ENCODE measurements around the gene PROCA1. TPM values are rescaled to one million over a fixed set of nuclear protein-coding genes. Genes with fewer than 3 reads are reported as not detected.

The PROCA1 gene
- total and polyA plus RNA-seq, 5 donors from 2014 or later: 0.37 to 5.3 (median 0.65) TPM; not detected in 1

DNA sequence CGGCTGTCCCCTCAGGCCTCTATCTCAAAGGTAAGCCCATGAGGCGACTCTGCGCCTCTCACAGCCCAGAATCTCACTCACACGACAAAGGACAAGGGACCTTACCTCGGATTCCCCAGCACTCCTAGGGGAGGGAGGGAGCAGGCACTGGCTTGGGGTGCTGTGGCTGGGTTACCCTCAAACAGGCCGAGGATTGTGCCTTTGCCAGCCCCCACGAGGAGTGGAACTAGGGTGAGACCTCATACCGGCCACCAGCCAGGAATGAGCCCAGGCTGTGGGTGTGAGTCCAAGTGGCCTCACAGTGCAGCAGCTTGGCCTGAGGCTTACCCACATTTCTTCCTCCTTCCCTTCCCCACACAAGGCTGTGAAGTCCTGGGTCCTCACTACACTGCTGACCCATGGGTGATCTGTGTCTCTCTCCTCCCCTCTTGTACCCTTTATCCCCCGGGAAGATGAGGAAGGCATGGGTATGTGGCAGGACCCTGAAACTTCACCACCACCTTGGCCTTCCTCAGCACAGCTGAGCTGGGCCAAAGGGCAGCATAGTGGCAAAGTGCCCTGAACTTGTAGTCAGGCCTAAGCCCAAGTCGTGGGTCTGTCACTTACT is 5.9 kb downstream of the PROCA1 start:
- H3K36me3 ChIP-seq (ENCODE audit: control insufficient read depth, insufficient read depth, low read length): peaks cover 23% of the 10 kb centered on the region
- H3K9me3 ChIP-seq (ENCODE audit: control insufficient read depth in 2 of 2, low read length in 2 of 2): no peaks in the 10 kb centered on the region
- Mint-ChIP-seq H3K27ac (no peak overlapping the region), H3K27me3 (no peaks in the 10 kb centered on the region), H3K4me1 (peaks cover 0 to 11% (median 4%) of the 10 kb centered on the region in 4 donors), H3K36me3 (peaks cover 20% of the 10 kb centered on the region), H3K9me3 (peaks cover 0 to 2% (median 0%) of the 10 kb centered on the region in 7 donors), H3K4me3 (no peak overlapping the region)
- no peak for ATAC-seq (ENCODE audit: low read depth in 2 of 2)
- no peak for DNase-seq
- H3K4me3 ChIP-seq (ENCODE audit: low read depth, low read length): no peak overlapping the region
- no peak overlapping the region for H3K27ac ChIP-seq (ENCODE audit: insufficient read depth, low read length, poor library complexity, severe bottlenecking)
- H3K4me1 ChIP-seq (ENCODE audit: control insufficient read depth, insufficient read depth, low read length, poor library complexity, severe bottlenecking): peaks cover 4% of the 10 kb centered on the region
- H3K27me3 ChIP-seq (ENCODE audit: control insufficient read depth, insufficient read depth, low read length): no peaks in the 10 kb centered on the region

DNA sequence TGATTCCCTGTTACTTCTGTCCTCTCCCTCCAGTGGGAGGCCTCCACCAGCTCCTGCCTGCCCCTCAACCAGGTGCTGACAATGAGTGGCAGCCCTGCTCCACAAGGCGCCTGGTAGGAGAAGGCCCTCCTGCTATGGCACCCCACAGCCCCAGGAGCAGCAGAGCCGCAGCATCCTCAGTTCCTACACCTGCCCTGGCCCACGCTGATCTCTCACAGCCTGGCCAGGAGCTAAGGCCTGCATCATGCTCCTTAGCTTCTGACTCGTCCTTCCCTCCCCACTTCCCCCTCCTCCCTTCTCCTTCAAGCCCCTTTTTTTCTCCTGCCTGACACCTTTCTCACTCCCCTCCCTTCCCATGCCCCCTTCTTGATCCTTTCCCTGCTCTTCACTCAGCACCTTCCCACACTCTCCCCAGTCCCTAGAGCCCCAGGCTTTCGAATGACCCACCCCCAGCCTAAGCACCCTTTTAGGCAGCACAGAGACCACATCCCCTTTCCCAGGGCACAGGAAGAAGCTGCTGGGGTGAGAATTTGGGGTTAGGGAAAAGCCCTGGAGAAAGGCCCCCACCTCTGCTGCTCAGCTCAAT is 6.5 kb downstream of the PROCA1 start:
- Histone ChIP-seq H3K4me3 (ENCODE audit: low read depth, low read length) (no peak overlapping the region), H3K36me3 (ENCODE audit: control insufficient read depth, insufficient read depth, low read length) (peaks cover 30% of the 10 kb centered on the region), H3K27ac (ENCODE audit: insufficient read depth, low read length, poor library complexity, severe bottlenecking) (no peak overlapping the region), H3K9me3 (ENCODE audit: control insufficient read depth in 2 of 2, low read length in 2 of 2) (no peaks in the 10 kb centered on the region), H3K27me3 (ENCODE audit: control insufficient read depth, insufficient read depth, low read length) (no peaks in the 10 kb centered on the region), H3K4me1 (ENCODE audit: control insufficient read depth, insufficient read depth, low read length, poor library complexity, severe bottlenecking) (no peaks in the 10 kb centered on the region)
- Mint-ChIP-seq H3K9me3 (peaks cover 0 to 2% (median 0%) of the 10 kb centered on the region in 7 donors), H3K4me3 (no peak overlapping the region), H3K27me3 (no peaks in the 10 kb centered on the region), H3K36me3 (peaks cover 22% of the 10 kb centered on the region), H3K27ac (peak overlapping the region in 1 of 3 donors; percentile 80), H3K4me1 (peaks cover 0 to 7% (median 3%) of the 10 kb centered on the region in 4 donors)
- ATAC-seq (ENCODE audit: low read depth in 2 of 2) (no peak), DNase-seq (no peak)

DNA sequence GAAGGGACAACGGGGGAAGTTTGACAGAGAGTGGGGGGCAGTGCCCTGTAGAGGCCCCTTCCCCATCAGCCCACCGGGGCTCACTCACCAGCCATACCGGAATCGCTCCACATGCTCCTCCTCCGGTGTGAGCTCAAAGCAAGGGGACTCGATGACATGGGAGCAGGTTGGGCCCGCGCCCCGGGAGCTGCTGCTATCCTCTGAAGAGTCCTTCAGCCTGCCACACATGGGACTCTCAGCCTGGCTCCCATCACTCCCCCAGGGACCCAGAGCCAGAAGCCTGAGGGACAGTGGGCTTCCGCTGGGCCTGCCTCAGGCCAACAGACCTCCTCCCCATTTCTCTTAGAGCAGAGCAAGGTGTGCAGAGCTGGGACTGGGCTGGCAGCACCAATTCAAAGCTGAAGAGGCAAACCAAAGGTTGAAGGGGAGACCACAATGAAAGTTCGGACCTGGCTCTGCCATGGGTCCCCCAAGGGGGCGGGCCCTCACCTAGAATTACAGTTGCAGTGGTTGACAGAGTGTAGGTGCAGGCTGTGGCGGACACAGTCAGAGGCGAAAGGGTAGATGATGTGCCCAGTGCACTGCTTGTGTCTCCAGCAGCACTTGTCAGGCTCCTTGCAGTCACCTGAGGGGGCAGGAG is 7.3 kb downstream of the PROCA1 start:
- Histone ChIP-seq H3K27ac (ENCODE audit: insufficient read depth, low read length, poor library complexity, severe bottlenecking) (no peak overlapping the region), H3K4me1 (ENCODE audit: control insufficient read depth, insufficient read depth, low read length, poor library complexity, severe bottlenecking) (no peaks in the 10 kb centered on the region), H3K9me3 (ENCODE audit: control insufficient read depth in 2 of 2, low read length in 2 of 2) (no peaks in the 10 kb centered on the region), H3K4me3 (ENCODE audit: low read depth, low read length) (no peak overlapping the region), H3K27me3 (ENCODE audit: control insufficient read depth, insufficient read depth, low read length) (no peaks in the 10 kb centered on the region), H3K36me3 (ENCODE audit: control insufficient read depth, insufficient read depth, low read length) (peaks cover 38% of the 10 kb centered on the region)
- Mint-ChIP-seq H3K4me3 (no peak overlapping the region), H3K9me3 (peaks cover 0 to 2% (median 0%) of the 10 kb centered on the region in 7 donors), H3K27me3 (no peaks in the 10 kb centered on the region), H3K27ac (peak overlapping the region in 2 of 3 donors; percentile 45 to 65), H3K4me1 (peaks cover 0 to 7% (median 3%) of the 10 kb centered on the region in 4 donors), H3K36me3 (peaks cover 22% of the 10 kb centered on the region)
- DNase-seq (no peak), ATAC-seq (ENCODE audit: low read depth in 2 of 2) (peak in 1 of 2 donors; percentile 23)

DNA sequence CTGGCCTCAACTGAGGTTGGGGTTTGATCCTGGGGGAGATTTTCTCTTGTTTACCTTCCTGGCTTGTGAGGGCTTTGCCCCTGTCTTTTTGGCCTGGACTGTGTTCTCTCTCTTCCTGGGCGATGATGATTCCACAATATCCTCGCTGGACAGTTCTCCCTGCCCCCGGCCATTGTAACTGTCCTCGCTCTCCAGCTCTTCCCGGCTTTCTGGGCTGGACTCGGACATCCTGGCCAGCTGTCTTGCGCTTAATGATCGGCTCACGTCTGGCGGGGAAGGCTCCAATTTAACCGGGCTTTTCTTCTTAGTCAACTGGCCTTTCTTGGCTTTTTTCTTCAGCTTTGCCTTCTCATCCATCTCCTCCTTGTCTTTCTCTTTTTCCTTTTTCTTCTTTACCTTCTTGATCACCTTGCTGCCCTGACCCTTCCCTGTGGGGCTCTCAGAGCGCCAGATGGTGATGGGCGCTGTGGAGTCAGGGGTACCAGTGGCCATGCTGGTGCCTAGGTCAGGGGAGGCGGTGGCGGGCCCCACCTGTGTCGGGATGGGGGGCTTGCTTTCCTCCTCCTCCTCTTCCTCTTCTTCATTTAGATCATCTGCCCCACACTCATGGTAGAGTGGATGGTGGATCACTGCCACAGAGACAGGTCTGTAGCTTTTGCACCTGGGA is 8.0 kb downstream of the PROCA1 start:
- H3K36me3 Mint-ChIP-seq: peaks cover 26% of the 10 kb centered on the region
- no peak for DNase-seq
- peaks cover 44% of the 10 kb centered on the region for H3K36me3 ChIP-seq (ENCODE audit: control insufficient read depth, insufficient read depth, low read length)
- H3K9me3 Mint-ChIP-seq: peaks cover 0 to 2% (median 0%) of the 10 kb centered on the region in 7 donors
- no peaks in the 10 kb centered on the region for H3K27me3 ChIP-seq (ENCODE audit: control insufficient read depth, insufficient read depth, low read length)
- peak overlapping the region in 2 of 3 donors; percentile 15 to 65 for H3K27ac Mint-ChIP-seq
- H3K27me3 Mint-ChIP-seq: no peaks in the 10 kb centered on the region
- ATAC-seq (ENCODE audit: low read depth in 2 of 2): no peak
- H3K4me3 Mint-ChIP-seq: no peak overlapping the region
- no peaks in the 10 kb centered on the region for H3K9me3 ChIP-seq (ENCODE audit: control insufficient read depth in 2 of 2, low read length in 2 of 2)
- H3K4me1 Mint-ChIP-seq: peaks cover 0 to 7% (median 3%) of the 10 kb centered on the region in 4 donors
- H3K4me3 ChIP-seq (ENCODE audit: low read depth, low read length): no peak overlapping the region
- no peaks in the 10 kb centered on the region for H3K4me1 ChIP-seq (ENCODE audit: control insufficient read depth, insufficient read depth, low read length, poor library complexity, severe bottlenecking)
- H3K27ac ChIP-seq (ENCODE audit: insufficient read depth, low read length, poor library complexity, severe bottlenecking): no peak overlapping the region

DNA sequence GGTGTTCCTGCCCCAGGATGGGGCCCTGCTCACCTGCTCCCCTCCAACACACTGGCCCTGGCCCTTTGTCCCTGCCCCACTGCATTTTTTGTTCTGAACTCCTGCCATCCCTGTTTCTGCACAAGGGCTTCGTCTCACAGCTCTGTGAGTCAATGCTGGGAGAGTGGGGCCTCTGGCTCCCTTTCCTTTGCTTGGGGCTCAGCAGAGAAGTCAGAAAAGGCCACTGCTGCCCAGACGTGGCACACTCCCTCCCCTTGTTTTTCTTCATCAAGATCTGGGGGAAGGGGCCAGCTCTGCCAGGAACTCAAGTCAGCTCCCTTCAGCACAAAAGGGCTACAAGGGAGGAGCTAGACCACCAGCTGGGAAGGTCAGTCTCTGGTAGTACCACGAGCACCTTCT is 8.9 kb downstream of the PROCA1 start:
- Mint-ChIP-seq H3K36me3 (peaks cover 32% of the 10 kb centered on the region), H3K4me1 (peaks cover 0 to 7% (median 2%) of the 10 kb centered on the region in 4 donors), H3K4me3 (no peak overlapping the region)

DNA sequence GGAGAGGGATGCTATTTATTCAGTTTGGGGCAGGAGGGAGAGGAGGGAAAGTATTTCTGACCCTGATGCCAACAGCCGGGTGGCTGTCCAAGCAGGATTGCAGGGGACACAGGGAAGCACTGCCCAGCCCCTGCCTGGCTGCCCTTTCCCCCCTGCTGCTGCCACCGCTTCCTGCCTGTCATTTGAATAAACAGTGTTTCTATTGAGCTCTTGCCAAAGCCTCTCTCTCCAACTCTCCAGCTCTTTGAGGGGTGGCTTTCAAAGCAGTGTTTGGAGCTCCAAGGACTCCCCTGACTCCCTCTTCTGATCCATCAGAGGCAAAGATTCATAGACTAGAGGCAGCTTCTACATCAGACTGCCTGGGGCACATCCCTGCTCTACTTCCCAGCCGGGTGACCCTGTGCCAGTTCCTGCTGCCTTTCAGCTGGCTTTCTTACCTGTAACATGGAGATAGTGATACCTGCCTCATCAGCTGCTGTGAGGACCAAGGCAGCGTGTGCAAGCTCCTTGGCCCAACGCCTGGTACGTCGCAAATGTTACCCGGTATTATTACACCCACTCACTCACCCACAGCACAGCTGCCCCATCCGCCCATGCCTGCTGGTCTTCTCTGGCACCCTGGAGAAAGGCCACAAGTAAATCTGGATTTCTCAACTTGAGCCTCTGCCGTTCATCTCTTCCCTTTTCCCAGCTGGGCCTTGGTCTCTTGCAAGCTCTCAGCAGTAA is 9.5 kb downstream of the PROCA1 start:
- Mint-ChIP-seq H3K9me3 (peaks cover 0 to 2% (median 0%) of the 10 kb centered on the region in 7 donors), H3K4me3 (no peak overlapping the region), H3K4me1 (peaks cover 0 to 3% (median under 1%) of the 10 kb centered on the region in 4 donors), H3K36me3 (peaks cover 36% of the 10 kb centered on the region), H3K27me3 (no peaks in the 10 kb centered on the region), H3K27ac (peak overlapping the region in 2 of 3 donors; percentile 36 to 87)
- H3K9me3 ChIP-seq (ENCODE audit: control insufficient read depth in 2 of 2, low read length in 2 of 2): no peaks in the 10 kb centered on the region
- no peaks in the 10 kb centered on the region for H3K27me3 ChIP-seq (ENCODE audit: control insufficient read depth, insufficient read depth, low read length)
- DNase-seq (no peak), ATAC-seq (ENCODE audit: low read depth in 2 of 2) (no peak)
- H3K27ac ChIP-seq (ENCODE audit: insufficient read depth, low read length, poor library complexity, severe bottlenecking): no peak overlapping the region
- peaks cover 59% of the 10 kb centered on the region for H3K36me3 ChIP-seq (ENCODE audit: control insufficient read depth, insufficient read depth, low read length)
- no peak overlapping the region for H3K4me3 ChIP-seq (ENCODE audit: low read depth, low read length)
- no peaks in the 10 kb centered on the region for H3K4me1 ChIP-seq (ENCODE audit: control insufficient read depth, insufficient read depth, low read length, poor library complexity, severe bottlenecking)

More for the DNA sequence above, 8.9 kb downstream of the PROCA1 start:
- peaks cover 0 to 2% (median 0%) of the 10 kb centered on the region in 7 donors for H3K9me3 Mint-ChIP-seq
- H3K27me3 Mint-ChIP-seq: no peaks in the 10 kb centered on the region
- Histone ChIP-seq H3K27ac (ENCODE audit: insufficient read depth, low read length, poor library complexity, severe bottlenecking) (no peak overlapping the region), H3K9me3 (ENCODE audit: control insufficient read depth in 2 of 2, low read length in 2 of 2) (no peaks in the 10 kb centered on the region), H3K4me3 (ENCODE audit: low read depth, low read length) (no peak overlapping the region), H3K36me3 (ENCODE audit: control insufficient read depth, insufficient read depth, low read length) (peaks cover 54% of the 10 kb centered on the region), H3K27me3 (ENCODE audit: control insufficient read depth, insufficient read depth, low read length) (no peaks in the 10 kb centered on the region), H3K4me1 (ENCODE audit: control insufficient read depth, insufficient read depth, low read length, poor library complexity, severe bottlenecking) (no peaks in the 10 kb centered on the region)
- H3K27ac Mint-ChIP-seq: peak overlapping the region in 1 of 3 donors; percentile 15
- DNase-seq: no peak
- no peak for ATAC-seq (ENCODE audit: low read depth in 2 of 2)

DNA sequence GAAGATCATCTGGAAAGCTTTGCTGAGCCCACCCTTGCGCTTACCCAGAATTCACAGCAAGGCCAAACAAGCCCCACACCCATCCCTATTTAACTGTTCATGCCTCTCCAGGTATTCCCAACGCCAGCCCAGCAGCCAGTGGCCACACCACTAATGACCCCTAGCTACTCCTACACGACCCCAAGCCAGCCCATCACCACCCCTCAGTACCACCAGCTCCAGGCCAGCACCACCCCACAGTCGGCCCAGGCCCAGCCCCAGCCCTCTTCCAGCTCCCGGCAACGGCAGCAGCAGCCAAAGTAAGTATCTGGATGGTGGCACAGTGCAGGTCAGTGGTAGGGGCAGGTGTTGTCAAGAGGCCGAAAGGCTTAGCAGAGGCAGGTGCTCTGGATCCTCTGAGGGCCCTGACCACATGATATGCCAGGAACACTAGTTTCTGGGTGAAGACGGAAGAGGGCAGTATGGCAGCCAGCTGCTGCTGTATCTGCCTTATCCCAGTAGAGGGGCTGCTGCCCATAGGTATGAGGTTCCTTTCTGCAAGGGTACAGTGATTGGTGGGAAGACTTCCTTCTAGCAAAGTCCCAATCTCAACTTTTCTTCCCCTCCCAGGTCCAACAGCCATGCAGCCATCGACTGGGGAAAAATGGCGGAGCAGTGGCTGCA is 10.7 kb downstream of the PROCA1 start:
- H3K4me3 Mint-ChIP-seq: no peak overlapping the region
- H3K36me3 Mint-ChIP-seq: peaks cover 36% of the 10 kb centered on the region
- no peak overlapping the region for H3K27ac ChIP-seq (ENCODE audit: insufficient read depth, low read length, poor library complexity, severe bottlenecking)
- H3K9me3 Mint-ChIP-seq: peaks cover 0 to 2% (median 0%) of the 10 kb centered on the region in 7 donors
- H3K4me1 Mint-ChIP-seq: peaks cover 0 to 3% (median 0%) of the 10 kb centered on the region in 4 donors
- no peaks in the 10 kb centered on the region for H3K27me3 ChIP-seq (ENCODE audit: control insufficient read depth, insufficient read depth, low read length)
- DNase-seq: no peak
- no peaks in the 10 kb centered on the region for H3K4me1 ChIP-seq (ENCODE audit: control insufficient read depth, insufficient read depth, low read length, poor library complexity, severe bottlenecking)
- H3K27me3 Mint-ChIP-seq: no peaks in the 10 kb centered on the region
- peaks cover 67% of the 10 kb centered on the region for H3K36me3 ChIP-seq (ENCODE audit: control insufficient read depth, insufficient read depth, low read length)
- H3K4me3 ChIP-seq (ENCODE audit: low read depth, low read length): no peak overlapping the region
- no peaks in the 10 kb centered on the region for H3K9me3 ChIP-seq (ENCODE audit: control insufficient read depth in 2 of 2, low read length in 2 of 2)
- H3K27ac Mint-ChIP-seq: peak overlapping the region in 2 of 3 donors; percentile 20 to 76
- ATAC-seq (ENCODE audit: low read depth in 2 of 2): no peak
